Measurements from ENCODE around the gene PXK.
"Not testable (repeated sequence)": the region's sequence is repeated elsewhere in the genome, so short reads cannot be mapped to it uniquely, and the experiment has no call there.

Gene PXK

DNA sequence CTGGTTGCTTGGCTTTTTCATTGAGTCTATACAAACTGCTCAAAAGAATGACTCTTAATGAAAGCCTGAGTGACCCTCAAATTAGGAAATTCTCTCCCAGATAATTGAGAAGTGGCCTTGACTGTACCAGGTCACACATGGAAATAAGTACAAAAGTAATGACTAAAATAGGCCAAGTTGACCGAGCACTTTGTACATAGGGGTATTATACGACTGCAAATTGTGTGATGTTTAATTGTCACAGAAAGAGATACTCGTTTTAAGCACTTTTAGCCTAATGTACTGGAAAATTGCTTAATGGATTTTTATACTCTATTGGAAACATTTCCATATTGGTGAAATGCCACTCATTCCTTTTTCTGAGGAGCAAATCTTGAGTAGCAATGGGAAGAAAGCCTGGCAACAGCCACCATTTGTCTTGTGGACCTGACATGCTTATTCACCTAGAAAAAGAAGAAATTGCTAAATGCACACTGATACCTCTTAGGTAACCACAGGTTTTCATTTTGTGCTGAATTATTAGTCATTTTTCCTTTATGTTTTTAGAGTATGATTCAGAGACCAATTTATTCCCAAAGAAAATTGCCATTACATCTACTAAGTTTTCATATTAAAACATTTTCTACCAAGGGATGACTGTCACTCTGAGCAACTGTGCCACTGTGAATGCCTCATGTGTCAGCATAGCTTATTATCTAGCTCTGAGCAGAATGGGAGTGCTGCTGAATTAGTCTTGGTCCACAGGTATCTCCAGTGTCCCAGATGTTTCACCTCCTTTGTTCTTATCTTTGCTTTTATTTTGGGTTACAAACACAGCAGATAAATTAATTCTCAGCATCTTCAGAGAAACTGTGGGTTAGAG, 8.9 kb upstream of the PXK start:
- DNase-seq, result no peak

DNA sequence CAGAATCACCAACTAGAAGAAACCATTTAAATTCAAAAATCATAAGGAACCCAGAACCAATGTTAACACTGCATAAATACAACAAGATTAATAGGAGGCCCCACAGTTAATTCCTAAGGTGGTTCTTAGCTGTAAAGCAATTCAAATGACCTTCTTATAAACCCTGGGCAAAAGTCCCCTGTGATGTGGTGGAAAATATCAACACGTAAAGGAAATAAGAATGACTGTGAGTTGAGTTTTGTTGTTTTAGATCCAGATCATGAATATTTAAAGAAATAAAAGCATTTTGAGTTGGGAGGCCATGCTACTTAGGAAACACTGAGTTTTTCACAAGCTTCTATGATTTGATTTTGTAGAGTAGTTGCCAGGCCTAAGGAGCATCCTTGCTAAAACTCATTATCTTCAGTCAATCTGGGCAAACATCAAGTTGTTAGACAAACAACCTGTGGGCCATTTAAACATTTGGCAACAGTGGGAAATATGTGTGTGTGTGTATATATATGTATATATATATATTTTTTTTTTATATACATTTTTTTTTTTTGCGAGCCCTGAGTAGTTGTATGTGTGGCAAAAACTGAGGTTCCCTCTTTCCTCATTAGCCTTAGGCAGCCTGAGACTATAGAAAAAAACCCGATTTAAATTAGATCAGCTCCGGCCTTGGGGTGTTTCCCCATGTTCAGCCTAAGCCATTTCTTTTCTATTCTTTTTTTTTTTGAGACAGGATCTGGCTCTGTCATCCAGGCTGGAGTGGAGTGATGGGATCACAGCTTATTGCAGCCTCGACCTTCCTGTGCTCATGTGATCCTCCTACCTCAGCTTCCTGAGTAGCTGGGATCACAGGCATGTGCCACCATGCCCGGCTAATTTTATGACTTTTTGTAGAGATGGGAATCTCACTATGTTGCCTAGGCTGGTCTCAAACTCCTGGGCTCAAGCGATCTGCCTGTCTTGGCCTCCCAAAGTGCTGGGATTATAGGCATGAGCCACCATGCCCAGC, 8.0 kb upstream of the PXK start:
- DNase-seq, result no peak

DNA sequence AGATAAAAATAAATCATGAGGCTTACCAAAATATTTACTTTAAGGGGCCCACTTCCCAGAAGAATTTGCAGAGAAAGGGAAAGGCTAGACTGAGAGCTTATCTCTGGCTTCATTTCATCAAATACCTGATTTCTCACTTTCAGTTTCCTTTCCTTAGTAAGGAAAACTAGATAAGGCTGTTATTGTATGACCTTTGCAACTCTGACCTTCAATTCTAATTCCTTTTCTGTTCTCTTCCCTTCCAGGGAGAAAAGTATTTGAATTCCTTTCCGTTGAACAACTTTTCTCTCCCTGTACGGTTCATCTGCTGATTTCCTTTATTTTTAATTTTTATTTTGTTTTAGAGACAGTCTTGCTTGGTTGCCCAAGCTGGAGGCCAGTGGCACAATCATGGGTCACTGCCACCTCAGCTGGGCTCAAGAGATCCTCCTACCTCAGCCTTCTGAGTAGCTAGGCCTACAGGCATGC, 7.1 kb upstream of the PXK start:
- DNase-seq, result no peak

DNA sequence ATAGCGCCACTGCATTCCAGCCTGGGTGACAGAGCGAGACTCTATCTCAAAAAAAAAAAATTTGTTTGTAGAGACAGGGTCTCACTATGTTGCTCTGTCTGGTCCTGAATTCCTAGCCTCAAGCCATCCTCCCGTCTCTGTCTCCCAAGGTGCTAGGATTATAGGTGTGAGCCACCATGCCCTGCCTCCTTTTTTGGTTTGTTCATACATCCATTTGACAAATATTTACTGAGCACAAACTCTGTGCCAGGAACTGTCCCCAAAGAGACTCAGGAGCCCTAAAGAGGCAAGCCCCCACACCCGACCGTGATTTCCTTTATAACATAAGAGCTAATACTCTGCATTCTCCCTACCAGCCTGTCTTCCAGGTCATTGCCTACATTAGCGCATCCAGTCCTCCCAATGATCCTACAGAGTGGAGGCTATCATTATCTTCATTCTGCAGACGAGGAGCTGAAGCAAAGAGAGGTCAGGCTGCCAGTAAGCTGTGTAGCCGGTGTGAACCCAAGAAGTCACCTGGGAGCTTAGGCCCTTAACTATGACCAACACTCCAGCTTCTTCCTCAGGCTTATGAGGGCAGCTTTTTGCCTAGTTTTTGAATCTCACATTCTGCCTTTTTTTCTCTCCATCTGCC, 6.3 kb upstream of the PXK start:
- DNase-seq, result no peak

DNA sequence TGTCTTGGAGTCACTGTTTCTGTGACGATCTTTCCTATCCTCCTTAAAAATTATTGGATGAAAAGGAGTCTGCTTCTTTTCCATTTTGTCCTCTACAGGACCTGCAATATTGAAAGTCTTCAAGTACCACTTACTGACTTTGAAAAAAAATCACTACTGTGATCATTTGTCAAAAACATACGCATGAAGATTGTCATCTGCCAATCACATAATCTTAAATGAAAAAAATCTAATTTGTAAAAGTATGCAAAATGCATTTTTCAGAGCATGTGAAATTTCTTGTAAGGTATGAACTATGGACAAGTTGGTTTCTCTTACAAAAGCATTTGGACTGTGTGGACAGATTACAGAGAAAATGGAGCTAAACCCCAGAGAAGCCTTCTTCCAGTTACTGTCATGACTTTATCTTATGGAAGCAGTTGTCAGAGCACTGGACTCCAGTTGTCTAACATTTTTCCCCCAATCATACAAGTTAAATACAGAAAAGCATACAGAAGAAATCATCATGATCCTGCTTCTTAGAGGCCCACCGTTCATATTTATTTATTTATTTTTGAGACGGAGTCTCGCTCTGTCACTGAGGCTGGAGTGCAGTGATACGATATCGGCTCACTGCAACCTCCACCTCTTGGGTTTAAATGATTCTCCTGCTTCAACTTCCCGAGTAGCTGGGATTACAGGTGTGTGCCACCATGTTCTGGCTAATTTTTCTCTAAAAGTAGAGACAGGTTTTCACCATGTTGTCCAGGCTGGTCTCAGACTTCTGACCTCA, 3.4 kb upstream of the PXK start:
- no peak for DNase-seq

DNA sequence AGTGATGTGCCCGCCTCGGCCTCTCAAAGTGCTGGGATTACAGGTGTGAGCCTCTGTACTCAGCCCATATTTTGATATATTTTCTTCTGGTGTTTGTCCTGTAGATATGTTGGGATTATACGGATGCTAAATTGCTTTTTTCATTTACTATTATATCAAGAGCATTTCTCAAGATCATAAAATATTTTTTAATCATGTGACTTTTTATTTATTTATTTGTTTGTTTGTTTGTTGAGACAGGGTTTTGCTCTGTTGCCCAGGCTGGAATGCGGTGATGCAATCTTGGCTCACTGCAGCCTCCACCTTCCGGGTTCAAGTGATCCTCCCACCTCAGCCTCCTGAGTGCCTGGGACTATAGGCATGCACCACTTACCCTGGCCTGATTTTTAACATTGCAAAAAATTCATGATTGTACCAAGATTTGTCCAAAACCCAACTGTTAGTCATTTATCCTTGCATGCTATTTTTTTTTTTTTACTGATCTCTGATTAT, 2.7 kb upstream of the PXK start:
- DNase-seq, result no peak

DNA sequence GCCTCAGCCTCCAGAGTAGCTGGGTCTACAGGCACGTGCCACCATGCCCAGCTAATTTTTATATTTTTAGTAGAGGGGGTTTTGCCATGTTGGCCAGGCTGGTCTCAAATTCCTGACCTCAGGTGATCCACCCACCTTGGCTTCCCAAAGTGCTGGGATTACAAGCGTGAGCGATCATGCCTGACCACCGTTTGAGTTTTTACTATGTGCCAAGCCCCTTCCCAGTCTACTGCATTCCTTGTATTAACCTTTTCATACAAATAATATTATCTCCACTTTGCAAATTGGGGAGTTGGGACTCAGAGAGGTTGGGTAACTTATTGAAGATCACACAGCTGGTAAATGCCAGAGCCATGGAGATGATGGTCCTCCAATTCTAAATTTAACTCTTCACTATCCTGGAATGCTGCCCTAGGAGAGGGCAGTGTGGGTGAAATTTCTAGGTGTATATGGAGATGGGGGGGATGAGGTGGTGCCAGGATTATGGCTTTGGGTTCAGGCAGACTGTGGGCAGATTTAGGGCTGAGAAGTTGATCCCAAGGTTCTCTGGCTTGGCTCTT, 1.0 kb upstream of the PXK start:
- DNase-seq, result no peak

DNA sequence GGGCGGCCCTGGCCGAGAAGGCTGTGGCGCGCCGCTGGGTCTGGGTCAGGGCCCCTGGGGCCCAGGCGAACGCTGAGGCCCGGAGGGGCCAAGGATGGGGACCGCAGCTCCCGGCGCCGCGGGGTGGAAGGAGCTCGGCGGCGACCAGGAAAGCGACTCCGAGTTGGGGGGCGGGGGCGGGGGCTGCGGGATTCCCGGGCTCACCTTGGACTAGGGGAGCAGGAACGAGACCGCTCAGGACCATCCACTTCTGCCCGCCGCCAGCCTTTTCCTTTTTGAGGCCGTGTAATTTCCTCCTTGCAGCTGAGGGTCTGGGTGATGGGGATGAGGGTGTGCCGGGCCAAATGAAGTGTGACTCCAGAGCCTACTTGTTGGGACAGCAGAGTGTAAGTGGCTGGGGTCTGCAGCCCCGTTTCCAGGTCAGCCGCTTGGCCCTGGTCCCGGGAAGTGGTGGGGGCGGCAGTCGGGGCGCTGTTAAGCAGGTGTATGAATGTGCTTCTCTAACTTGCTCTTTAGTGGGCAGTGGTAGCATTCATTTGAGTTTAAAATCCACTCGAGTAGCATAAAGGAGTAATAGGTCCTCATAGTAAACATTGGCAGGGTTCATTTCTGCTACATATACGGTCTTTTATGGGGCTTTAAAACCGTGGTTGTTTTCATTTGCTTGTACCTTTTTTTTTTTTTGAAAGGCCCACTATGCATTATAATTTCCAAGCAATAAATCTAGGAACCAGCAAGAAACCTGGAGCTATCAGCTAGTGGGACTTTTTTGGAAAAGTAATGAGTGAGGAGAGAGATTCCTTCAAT, 717 bp downstream of the PXK start:
- DNase-seq, result peak; percentile 21

DNA sequence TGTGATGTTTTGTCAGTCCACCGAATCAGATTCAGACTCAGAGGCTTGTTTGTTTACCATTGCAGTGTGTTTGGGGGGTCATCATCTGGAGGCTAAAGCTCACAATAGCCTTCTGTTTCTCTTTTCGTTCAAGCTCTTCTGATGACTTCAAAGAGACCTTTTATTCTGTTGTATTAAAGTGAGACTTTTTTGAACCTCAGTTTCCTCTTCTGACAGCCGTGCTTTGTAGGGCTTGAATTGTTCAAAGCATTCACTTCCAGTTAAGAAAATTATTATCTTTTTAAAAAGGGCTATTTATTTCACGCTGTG, 1.3 kb downstream of the PXK start:
- no peak for DNase-seq

DNA sequence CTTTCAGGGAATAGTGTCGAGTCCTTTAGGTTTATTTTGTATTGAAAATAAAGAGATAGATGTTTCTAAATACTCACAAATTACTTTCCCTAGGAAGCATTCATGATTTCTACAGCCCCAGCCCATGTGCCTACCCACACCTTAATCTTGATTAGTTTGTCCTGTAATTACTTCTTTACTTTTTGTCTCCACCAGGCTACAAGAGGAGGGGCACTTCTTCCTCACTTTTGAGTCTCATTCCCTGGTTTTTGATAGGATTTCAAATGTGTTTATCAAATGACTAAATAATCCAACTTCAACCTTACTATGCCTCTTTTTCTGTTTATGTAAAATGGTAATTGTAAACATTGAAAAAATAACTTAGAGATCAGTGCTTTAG, 1.8 kb downstream of the PXK start:
- DNase-seq, result no peak

DNA sequence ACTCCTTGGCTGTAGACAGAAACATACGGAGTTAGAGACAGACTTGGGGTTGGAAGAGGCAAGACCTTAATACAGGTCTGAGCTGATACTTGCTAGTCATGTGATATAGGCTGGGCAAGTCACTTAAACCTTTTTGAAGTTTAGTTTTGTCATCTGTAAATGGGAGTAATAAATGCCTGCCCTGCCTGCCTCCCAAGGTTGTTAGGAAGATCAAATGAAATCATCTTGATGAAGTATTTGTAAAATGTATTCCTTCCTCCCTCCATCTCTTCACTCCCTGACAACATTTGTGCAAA, 2.9 kb downstream of the PXK start:
- DNase-seq, result no peak

DNA sequence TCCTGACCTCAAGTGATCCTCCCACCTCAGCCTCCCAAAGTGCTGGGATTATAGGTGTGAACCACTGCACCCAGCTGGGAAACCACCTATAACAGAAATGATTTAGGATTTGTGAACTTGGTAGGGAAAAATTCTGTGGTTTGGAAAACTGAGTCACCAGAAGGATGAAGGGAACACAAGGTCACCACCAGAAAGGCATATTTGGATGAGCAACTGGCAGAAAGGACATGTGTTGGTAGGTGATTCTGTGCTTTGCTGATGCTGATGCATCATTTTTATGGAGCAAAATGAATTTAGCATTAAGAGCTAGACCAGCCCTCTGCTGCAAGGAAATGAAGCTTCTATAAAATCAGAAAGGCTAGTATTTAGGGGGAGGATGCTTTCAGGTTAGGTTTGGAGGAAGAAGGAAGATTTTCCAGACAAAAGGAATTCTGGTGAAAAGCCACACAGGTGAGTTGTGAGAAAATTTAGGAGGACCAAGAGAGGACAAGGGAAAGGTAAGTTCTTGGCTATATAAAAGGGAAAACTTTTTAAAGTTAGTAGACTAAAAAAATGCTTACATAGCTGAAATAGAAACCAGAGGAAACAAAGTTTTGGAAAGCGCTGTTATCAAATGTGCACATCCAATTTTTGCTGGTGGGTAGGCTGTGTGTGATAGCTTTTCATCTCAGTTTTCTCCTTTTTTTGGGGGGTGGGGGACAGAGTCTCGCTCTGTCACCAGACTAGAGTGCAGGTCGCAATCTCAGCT, 3.6 kb downstream of the PXK start:
- DNase-seq, result no peak

DNA sequence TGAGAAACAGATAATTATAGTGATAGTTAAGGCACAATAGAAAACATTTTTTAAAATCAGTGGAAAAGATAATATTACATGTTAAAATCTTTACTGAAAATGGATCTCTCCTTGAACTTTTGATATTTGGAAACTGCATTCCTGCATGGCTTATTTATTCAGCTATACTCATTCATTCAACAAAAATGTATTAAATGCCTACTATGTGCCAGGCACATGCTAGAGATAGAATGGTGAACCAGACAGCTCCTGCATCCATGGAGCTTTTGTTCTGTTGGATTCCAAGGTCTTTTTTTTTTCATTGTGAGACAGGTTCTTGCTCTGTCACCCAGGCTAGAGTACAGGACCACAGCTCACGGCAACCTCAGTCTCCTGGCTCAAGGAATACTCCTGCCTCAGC, 4.5 kb downstream of the PXK start:
- DNase-seq, result no peak

DNA sequence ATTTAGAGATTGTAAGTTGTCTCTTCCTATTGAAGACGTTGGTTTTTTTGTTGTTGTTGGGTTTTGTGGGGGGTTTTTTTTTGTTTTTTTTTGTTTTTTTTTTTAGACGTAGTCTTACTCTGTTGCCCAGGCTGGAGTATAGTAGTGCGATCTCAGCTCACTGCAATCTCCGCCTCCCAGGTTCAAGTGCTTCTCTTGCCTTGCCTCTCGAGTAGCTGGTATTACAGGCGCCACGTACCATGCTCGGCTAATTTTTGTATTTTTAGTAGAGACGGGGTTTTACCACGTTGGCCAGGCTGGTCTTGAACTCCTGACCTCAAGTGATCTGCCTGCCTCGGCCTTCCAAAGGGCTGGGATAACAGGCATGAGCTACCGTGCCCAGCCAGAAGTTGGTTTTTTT, 6.5 kb downstream of the PXK start:
- DNase-seq, result not testable (repeated sequence)

DNA sequence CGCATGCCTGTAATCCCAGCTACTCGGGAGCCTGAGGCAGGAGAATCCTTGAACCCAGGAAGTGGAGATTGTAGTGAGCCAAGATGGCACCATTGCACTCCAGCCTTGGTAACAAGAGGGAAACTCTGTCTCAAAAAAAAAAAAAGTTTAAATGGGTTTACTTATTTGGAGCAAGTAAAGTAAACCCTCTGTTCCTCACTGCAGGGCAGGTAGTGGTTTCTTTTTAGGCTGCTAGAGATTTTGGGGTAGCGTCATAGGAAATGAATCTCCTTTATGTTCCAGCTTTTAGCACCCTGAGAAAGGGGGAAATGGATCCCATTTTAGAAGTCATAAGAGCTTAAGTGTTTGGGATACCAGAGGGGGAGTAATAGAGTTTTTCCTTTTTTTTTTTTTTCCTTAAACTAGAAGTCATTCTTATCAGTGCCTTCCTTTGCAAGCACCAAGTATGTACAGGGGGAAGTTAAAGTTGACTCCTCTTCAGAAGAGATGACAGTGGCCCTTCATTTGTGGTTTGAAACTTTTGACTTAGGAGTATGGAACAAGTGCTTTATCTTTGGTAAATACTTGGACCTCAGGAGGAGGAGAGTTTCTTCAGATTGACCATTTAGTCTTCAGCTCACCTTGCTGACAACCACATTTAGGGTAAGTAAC, 8.0 kb downstream of the PXK start:
- no peak for DNase-seq

DNA sequence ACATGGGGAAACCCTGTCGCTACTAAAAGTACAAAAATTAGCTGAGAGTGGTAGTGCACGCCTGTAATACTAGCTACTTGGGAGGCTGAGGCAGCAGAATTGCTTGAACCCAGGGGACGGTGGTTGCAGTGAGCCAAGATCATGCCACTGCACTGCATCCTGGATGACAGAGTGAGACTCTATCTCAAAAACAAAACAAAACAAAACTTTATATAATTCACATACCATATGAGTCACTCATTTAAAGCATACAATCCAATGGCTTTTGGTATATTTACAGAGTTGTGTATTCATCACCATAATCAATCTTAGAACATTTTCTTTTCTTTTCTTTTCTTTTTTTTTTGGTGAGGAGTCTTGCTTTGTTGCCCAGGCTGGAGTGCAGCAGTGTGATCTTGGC, 8.7 kb downstream of the PXK start:
- DNase-seq, result no peak

DNA sequence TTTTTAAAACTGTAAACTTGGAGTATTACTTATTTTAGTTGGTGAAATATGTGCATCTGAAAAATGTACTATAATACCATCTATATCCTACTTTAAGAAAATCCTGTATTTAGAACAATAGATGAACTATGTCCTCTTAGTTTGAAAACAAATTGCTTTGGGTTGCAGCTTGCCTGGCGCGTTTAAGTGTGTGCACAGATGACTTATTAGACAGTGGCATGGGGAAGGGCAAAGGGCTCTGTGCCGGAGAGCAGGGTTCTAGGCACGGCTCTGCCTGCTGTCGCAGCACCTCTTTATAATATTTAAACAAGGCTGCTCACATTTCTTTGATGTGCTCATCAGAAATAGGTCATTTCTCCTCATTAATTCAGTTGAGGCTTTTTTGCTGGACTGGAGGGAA, 10.0 kb downstream of the PXK start:
- DNase-seq, result no peak

DNA sequence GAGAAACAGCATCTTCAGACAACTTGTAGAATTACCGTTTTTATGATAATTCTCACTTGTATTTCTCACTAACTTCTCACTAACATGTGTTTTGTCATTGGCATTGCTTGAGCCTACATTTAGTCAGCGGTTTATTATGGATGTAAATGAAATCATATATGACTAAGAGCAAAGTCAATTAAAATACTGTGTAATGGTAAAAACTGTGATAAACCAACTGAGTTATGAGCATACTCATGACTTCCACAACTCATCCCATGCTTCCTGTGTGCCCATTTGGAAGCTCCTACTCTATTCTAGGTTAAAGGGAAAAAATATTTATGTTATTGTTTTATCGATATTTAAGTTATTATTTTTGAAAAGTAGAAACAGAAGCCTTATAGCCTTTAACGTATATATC, 12.8 kb downstream of the PXK start:
- no peak for DNase-seq

DNA sequence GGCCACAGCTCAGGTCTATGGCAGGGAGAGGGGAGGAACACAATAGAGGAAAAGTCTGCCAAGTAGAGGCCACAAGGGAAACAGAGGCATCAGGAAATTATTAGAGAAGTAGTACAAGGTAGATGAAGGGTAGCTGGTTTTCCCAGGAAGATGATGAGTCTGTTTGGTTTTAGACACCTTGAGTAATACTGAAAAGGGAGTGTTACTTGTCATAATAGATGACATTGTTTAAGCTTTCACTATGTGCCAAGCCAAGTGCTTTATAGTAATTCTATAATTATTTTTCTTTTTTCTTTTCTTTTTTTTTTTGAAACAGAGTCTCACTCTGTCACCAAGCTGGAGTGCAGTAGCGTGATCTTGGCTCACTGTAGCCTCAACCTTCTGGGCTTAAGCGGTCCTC, 13.7 kb downstream of the PXK start:
- no peak for DNase-seq

DNA sequence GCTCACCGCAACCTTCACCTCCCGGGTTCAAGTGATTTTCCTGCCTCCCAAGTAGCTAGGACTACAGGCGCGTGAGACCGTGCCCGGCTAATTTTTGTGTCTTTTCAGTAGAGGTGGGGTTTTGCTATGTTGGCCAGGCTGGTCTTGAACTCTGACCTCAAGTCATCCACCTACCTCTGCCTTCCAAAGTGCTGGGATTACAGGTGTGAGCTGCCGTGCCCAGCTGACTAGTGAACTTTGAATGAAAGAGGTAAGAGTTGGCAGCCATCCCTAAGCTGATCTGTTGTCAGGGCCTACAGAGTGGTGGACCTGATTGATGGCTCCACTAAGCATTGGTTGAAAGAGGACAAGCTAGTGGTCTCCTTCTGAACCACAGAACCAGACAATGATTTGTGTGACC, 15.3 kb downstream of the PXK start:
- no peak for DNase-seq

Data from NCI-H2107 (cell line).